Measurements from ENCODE around the gene AKT1. TPM values are rescaled to one million over a fixed set of nuclear protein-coding genes. Genes with fewer than 3 reads are reported as not detected.

The AKT1 gene
- total RNA-seq, 1 donor from 2014 or later: 144 TPM

DNA sequence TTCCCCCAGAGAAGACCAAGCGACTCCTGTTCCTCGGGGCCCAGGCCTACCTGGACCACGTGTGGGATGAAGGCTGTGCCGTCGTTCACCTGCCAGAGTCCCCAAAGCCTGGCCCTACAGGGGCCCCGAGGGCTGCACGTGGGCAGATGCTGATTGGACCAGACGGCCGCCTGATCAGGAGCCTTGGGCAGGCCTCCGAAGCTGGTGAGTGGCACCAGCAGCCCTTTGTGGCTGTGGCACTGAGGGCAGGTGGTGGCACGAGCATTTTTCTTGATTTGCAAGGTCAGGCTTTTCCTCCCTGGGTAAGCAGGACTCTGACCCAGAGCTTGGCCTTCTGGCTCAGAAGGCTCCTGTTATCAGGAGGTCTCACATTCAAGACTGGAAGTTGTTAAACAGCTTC, 39.9 kb downstream of the AKT1 start:
- Histone ChIP-seq H3K27ac (replicated peaks) (no peak overlapping the region), H3K27me3 (ENCODE audit: low read depth) (no peaks in the 10 kb centered on the region), H3K4me3 (no peak overlapping the region), H3K4me1 (peaks cover 35% of the 10 kb centered on the region), H3K36me3 (peaks cover 50% of the 10 kb centered on the region), H3K9me3 (replicated peaks) (no peaks in the 10 kb centered on the region)
- TF ChIP-seq, protein P1, sequence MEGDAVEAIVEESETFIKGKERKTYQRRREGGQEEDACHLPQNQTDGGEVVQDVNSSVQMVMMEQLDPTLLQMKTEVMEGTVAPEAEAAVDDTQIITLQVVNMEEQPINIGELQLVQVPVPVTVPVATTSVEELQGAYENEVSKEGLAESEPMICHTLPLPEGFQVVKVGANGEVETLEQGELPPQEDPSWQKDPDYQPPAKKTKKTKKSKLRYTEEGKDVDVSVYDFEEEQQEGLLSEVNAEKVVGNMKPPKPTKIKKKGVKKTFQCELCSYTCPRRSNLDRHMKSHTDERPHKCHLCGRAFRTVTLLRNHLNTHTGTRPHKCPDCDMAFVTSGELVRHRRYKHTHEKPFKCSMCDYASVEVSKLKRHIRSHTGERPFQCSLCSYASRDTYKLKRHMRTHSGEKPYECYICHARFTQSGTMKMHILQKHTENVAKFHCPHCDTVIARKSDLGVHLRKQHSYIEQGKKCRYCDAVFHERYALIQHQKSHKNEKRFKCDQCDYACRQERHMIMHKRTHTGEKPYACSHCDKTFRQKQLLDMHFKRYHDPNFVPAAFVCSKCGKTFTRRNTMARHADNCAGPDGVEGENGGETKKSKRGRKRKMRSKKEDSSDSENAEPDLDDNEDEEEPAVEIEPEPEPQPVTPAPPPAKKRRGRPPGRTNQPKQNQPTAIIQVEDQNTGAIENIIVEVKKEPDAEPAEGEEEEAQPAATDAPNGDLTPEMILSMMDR (IDR thresholded peaks at IDR 0.05; ENCODE audit: borderline replicate concordance): no peak
- no peak for DNase-seq
- intact Hi-C loops (cut with micrococcal nuclease): no loop called here

DNA sequence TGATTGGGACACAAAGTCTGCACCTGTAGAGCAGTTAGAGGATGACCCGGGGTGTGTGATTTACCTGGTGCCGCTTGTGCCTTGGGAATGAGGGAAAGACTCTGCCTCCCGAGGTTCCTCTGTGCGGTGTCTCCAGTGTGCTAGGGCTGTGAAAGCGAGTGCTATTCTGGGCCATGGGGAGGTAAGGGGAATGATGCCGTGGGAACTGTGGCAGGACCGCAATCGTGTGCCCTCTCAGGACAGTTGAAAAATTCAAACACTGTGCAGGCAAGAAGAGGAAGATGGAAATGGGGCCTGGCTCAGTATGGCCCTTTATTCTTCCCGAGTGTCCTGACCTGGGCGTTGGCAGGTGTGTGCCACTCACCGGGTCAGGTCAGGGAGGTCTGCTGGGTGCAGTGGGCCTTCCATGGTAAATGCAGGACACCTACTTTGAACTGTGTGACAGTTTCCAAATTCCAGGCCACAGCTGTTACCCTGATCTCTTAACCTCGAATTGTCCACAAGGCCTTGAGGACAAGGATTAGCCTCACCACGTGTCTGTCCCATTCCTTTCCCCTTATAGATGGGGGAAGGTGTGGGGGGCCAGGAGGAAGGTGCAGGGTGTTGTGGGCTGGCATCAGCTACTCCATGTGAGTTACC, 41.2 kb downstream of the AKT1 start:
- DNase-seq: no peak
- TF ChIP-seq, protein P1 (IDR thresholded peaks at IDR 0.05; ENCODE audit: borderline replicate concordance): no peak
- Histone ChIP-seq H3K4me1 (peaks cover 37% of the 10 kb centered on the region), H3K36me3 (peaks cover 39% of the 10 kb centered on the region), H3K4me3 (peak overlapping the region; percentile 98), H3K9me3 (replicated peaks) (no peaks in the 10 kb centered on the region), H3K27me3 (ENCODE audit: low read depth) (no peaks in the 10 kb centered on the region), H3K27ac (replicated peaks) (no peak overlapping the region)
- intact Hi-C loops (cut with micrococcal nuclease): no loop called here

DNA sequence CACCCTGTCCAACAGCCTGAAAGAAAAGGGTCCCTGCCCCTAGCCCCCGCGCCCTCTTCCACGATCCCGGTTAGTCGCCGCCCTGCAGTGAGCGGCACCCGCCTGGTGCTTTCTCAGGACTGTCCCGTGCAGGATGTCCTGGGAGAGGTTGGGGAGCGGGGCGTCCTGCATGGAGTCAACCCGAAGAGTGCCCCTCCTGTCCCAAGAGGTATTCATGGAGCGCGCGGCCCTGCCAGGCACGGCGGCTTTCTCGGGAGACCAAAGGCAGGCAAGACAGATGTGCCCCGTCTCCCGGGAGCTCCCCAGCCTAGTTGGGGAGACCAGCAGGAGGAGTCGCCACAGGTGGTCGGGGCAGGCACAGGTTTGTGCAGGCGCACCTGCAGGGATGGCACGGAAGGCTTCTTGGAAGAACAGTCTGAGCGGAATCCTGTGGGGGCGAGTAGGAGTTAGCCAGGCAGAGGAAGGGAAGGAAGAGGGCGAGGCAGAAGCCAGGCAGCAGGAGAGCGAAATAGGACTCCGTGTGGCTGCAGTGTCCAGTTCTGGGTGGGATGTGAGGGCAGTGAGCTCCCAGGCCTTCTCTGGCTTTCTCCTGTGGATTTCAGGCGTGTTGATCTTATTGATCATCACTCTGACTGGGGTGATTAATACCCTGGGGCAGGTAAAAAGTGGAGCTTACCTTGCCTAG, 41.9 kb downstream of the AKT1 start:
- Histone ChIP-seq H3K4me3 (peak overlapping the region; percentile 98), H3K4me1 (peaks cover 43% of the 10 kb centered on the region), H3K27me3 (ENCODE audit: low read depth) (no peaks in the 10 kb centered on the region), H3K36me3 (peaks cover 33% of the 10 kb centered on the region), H3K9me3 (replicated peaks) (no peaks in the 10 kb centered on the region), H3K27ac (replicated peaks) (peak overlapping the region; percentile 91)
- intact Hi-C loops (cut with micrococcal nuclease): no loop called here
- TF ChIP-seq, protein P1 (IDR thresholded peaks at IDR 0.05; ENCODE audit: borderline replicate concordance): no peak
- no peak for DNase-seq

DNA sequence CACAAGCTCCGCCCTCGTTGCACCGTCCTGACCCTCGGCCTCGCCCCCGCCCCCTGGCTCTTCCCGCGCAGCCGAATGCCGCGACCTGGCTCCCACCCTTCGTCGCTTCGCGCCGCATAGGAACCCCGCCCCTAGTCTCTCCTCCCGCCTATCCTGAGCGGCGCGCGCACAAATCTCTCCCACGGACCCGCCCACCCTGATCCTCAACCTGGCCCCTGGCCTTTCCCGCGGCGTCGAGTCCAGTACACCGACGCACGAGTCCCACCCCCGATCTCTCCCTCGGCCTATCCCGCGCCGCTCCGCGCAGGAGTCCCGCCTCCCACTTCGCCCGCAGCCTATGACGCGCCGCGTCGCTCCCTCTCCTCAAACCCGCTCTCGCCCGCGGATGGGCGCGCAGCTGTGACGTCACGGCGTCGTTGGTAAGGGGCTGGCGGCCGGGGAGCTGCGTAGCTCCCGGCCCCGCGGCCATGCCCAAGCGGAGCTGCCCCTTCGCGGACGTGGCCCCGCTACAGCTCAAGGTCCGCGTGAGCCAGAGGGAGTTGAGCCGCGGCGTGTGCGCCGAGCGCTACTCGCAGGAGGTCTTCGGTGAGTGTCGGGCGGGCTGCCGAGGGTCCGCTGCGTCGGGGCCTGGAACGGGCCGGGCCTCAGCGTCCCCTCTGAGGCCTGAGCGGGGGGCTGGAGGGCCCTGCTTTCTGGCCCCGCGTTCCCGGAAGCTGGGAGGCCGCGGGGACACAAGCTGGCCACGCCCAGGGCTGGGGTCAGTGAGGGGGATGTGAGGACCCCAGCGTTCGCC, 42.6 kb downstream of the AKT1 start, which contains the start of gene SIVA1:
Gene SIVA1, plus strand, starts transcription at position 413 of the 793 bp plus-strand sequence. Its CDS starts 55 bp downstream, at position 468.
- intact Hi-C loops (cut with micrococcal nuclease): no loop called here
- Histone ChIP-seq H3K4me1 (peaks cover 44% of the 10 kb centered on the region), H3K4me3 (peak within 1 kb of the TSS; percentile 98), H3K9me3 (replicated peaks) (no peaks in the 10 kb centered on the region), H3K36me3 (peaks cover 26% of the 10 kb centered on the region), H3K27me3 (ENCODE audit: low read depth) (no peaks in the 10 kb centered on the region), H3K27ac (replicated peaks) (peak within 1 kb of the TSS; percentile 91)
- DNase-seq: peak; percentile 100
- TF ChIP-seq, protein P1 (IDR thresholded peaks at IDR 0.05; ENCODE audit: borderline replicate concordance): no peak

DNA sequence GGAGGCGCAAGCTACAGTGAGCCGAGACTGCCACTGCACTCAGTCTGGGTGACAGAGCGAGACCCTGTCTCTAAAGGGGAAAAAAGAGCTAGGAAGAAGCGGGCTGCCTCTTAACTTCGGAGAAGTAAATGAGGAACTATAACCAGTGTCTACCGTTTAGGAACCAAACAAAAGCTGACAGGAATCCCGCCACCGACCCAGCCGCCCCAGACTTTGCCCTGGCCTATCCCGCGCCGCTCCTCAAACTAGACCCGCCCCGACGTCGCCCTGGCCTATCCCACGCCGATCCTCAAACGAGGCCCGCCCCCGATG, 43.2 kb downstream of the AKT1 start:
- H3K4me1 ChIP-seq: peaks cover 44% of the 10 kb centered on the region
- H3K9me3 ChIP-seq (replicated peaks): no peaks in the 10 kb centered on the region
- peaks cover 21% of the 10 kb centered on the region for H3K36me3 ChIP-seq
- intact Hi-C loops (cut with micrococcal nuclease): no loop called here
- no peaks in the 10 kb centered on the region for H3K27me3 ChIP-seq (ENCODE audit: low read depth)
- peak overlapping the region; percentile 98 for H3K4me3 ChIP-seq
- no peak for DNase-seq
- TF ChIP-seq, protein P1 (IDR thresholded peaks at IDR 0.05; ENCODE audit: borderline replicate concordance): no peak
- peak overlapping the region; percentile 91 for H3K27ac ChIP-seq (replicated peaks)

Measured in left ventricle myocardium inferior (tissue), 1 donor.